Neural cell (in vitro differentiated cells): ENCODE measurements around the gene PPP2R2D. TPM values are rescaled to one million over a fixed set of nuclear protein-coding genes. Genes with fewer than 3 reads are reported as not detected.

Experiments used
- H2AFZ ChIP-seq: fragments of 200-600, 300-800 bp; sonication (generic), shearing (Covaris generic); 2 replicates; pipeline ENCODE4 v1.6.0; 2014; ENCODE audit warnings: low read depth, mild to moderate bottlenecking, antibody characterized with exemption, low read length, moderate library complexity
- H3F3A ChIP-seq: fragments of 200-600 bp; shearing (Covaris generic); 2 replicates; pipeline ENCODE4 v1.6.1; 2016; ENCODE audit warnings: mild to moderate bottlenecking, moderate library complexity, mixed read lengths, antibody characterized with exemption, low read length; ENCODE audit not compliant: insufficient read depth, poor library complexity, severe bottlenecking
- H3K27ac ChIP-seq: fragments of 200-600, 300-800 bp; sonication (generic), shearing (Covaris generic); 2 replicates; pipeline ENCODE4 v1.5.1; 2014; ENCODE audit warnings: mild to moderate bottlenecking, low read length, moderate library complexity
- H3K27me3 ChIP-seq: fragments of 300-800, 200-600 bp; sonication (generic), shearing (Covaris generic); 2 replicates; pipeline ENCODE4 v1.6.0; 2014; ENCODE audit warnings: mild to moderate bottlenecking, low read depth, low read length, moderate library complexity; ENCODE audit not compliant: insufficient read depth
- H3K36me3 ChIP-seq: fragments of 300-800, 200-600 bp; sonication (generic), shearing (Covaris generic); 2 replicates; pipeline ENCODE4 v1.5.1; 2014; ENCODE audit warnings: mild to moderate bottlenecking, antibody characterized with exemption, low read length, moderate library complexity; ENCODE audit not compliant: insufficient read depth
- H3K4me2 ChIP-seq: fragments of 300-800, 200-600 bp; sonication (generic), shearing (Covaris generic); 2 replicates; pipeline ENCODE4 v1.6.0; 2014; ENCODE audit warnings: mild to moderate bottlenecking, low read length
- H3K4me3 ChIP-seq: fragments of 300-800, 200-600 bp; sonication (generic), shearing (Covaris generic); 2 replicates; pipeline ENCODE4 v1.5.1; 2014; ENCODE audit warnings: mild to moderate bottlenecking, low read length, moderate library complexity
- H3K79me2 ChIP-seq: fragments of 200-600 bp; shearing (Covaris generic); replicated peaks from 2 replicates; pipeline ENCODE4 v1.6.0; 2014; ENCODE audit warnings: mild to moderate bottlenecking, low read length, moderate library complexity; ENCODE audit not compliant: insufficient read depth
- H3K9ac ChIP-seq: fragments of 300-800, 200-600 bp; sonication (generic), shearing (Covaris generic); 2 replicates; pipeline ENCODE4 v1.6.1; 2016; ENCODE audit warnings: mild to moderate bottlenecking, low read length, mixed read lengths
- H3K9me2 ChIP-seq: fragments of 200-600 bp; shearing (Covaris generic); 2 replicates; pipeline ENCODE4 v1.6.1; 2016; ENCODE audit warnings: mild to moderate bottlenecking, low read length, mixed read lengths; ENCODE audit not compliant: insufficient read depth
- H3K9me3 ChIP-seq: fragments of 200-600, 300-800 bp; sonication (generic), shearing (Covaris generic); 2 replicates; pipeline ENCODE4 v1.6.1; 2016; ENCODE audit warnings: mild to moderate bottlenecking, mixed run types, low read length, moderate library complexity, mixed read lengths
- H4K20me1 ChIP-seq: fragments of 200-600 bp; shearing (Covaris generic); 2 replicates; pipeline ENCODE4 v1.6.1; 2016; ENCODE audit warnings: mild to moderate bottlenecking, mixed run types; ENCODE audit not compliant: insufficient read depth
- CTCF ChIP-seq: fragments of 450-650 bp; IDR thresholded peaks from 2 replicates; pipeline ENCODE4 v1.5.1; 2014; ENCODE audit warnings: antibody characterized with exemption, mild to moderate bottlenecking, moderate library complexity; ENCODE audit not compliant: poor library complexity, severe bottlenecking
- EP300 ChIP-seq: fragments of 450-650 bp; conservative IDR thresholded peaks from 2 replicates; pipeline ENCODE4 v1.6.1; 2014; ENCODE audit warnings: antibody characterized with exemption, mild to moderate bottlenecking, moderate library complexity; ENCODE audit not compliant: poor library complexity, severe bottlenecking
- EZH2 ChIP-seq: fragments of 200-600, 300-800 bp; shearing (Covaris generic), sonication (generic); IDR thresholded peaks from 2 replicates; pipeline ENCODE4 v1.6.1; 2014; ENCODE audit warnings: antibody characterized with exemption, low read length, borderline replicate concordance, mild to moderate bottlenecking; ENCODE audit not compliant: insufficient read depth, poor library complexity, severe bottlenecking
- MXI1 ChIP-seq: fragments of 450-650 bp; conservative IDR thresholded peaks from 2 replicates; pipeline ENCODE4 v1.6.1; 2014; ENCODE audit warnings: antibody characterized with exemption, mild to moderate bottlenecking; ENCODE audit not compliant: poor library complexity, severe bottlenecking
- POLR2AphosphoS5 ChIP-seq: IDR thresholded peaks from 2 replicates; pipeline ENCODE4 v1.6.1; 2012
- RAD21 ChIP-seq: fragments of 450-650 bp; conservative IDR thresholded peaks from 2 replicates; pipeline ENCODE4 v1.6.1; 2014; ENCODE audit warnings: antibody characterized with exemption, mild to moderate bottlenecking, moderate library complexity
- REST ChIP-seq: IDR thresholded peaks from 2 replicates; pipeline ENCODE4 v1.6.1; 2012; ENCODE audit warnings: borderline replicate concordance
- SMC3 ChIP-seq: fragments of 450-650 bp; conservative IDR thresholded peaks from 2 replicates; pipeline ENCODE4 v1.6.1; 2014; ENCODE audit warnings: antibody characterized with exemption, mild to moderate bottlenecking, moderate library complexity; ENCODE audit not compliant: poor library complexity
- TAF1 ChIP-seq: IDR thresholded peaks from 2 replicates; pipeline ENCODE4 v1.6.1; 2012; ENCODE audit warnings: low read depth
- polyA plus RNA-seq: library from polyadenylated mRNA; depleted of rRNA; stranded (reverse); fragments of >200 nt; gene quantifications from 2 replicates; pipeline ENCODE4 v1.2.3, GENCODE V29; 2014

The PPP2R2D gene
- polyA plus RNA-seq, 1 donor from 2014 or later: 71.7 TPM

GRCh38 chr10:131898713-131899112 lies 2.1 kb upstream of the PPP2R2D start:
- Histone ChIP-seq H3K9me2 (no peaks in the 10 kb centered on the region), H2AFZ (no peak overlapping the region), H3K79me2 (peaks cover 23% of the 10 kb centered on the region), H4K20me1 (no peaks in the 10 kb centered on the region), H3K4me2 (no peak overlapping the region), H3K9me3 (no peaks in the 10 kb centered on the region), H3K36me3 (no peaks in the 10 kb centered on the region), H3K27me3 (peaks cover 6% of the 10 kb centered on the region), H3K9ac (no peak overlapping the region), H3K27ac (no peak overlapping the region), H3F3A (no peaks in the 10 kb centered on the region), H3K4me3 (no peak overlapping the region)
- TF ChIP-seq CTCF (no peak), TAF1 (no peak), REST (no peak), SMC3 (no peak), MXI1 (no peak), EP300 (no peak), RAD21 (no peak), EZH2 (no peak)

GRCh38 chr10:131899116-131899690 lies 1.6 kb upstream of the PPP2R2D start:
- Histone ChIP-seq H3K9me2 (no peaks in the 10 kb centered on the region), H3K4me3 (no peak overlapping the region), H3K27ac (no peak overlapping the region), H3K9ac (no peak overlapping the region), H3K4me2 (no peak overlapping the region), H2AFZ (no peak overlapping the region), H4K20me1 (no peaks in the 10 kb centered on the region), H3F3A (no peaks in the 10 kb centered on the region), H3K9me3 (no peaks in the 10 kb centered on the region), H3K79me2 (peaks cover 24% of the 10 kb centered on the region), H3K36me3 (no peaks in the 10 kb centered on the region), H3K27me3 (peaks cover 6% of the 10 kb centered on the region)
- TF ChIP-seq SMC3: no peak
- TF ChIP-seq TAF1: no peak
- no peak for TF ChIP-seq MXI1
- TF ChIP-seq EP300: no peak
- TF ChIP-seq RAD21: no peak
- TF ChIP-seq EZH2: no peak
- no peak for TF ChIP-seq REST
- TF ChIP-seq POLR2AphosphoS5: no peak
- TF ChIP-seq CTCF: no peak
